Retinal pigment epithelial cell (primary cell): Measurements from ENCODE around the gene CSH2.

Experiments
- DNase-seq: peaks from one replicate; pipeline ENCODE4 v3.0.0-alpha.2; 2010; ENCODE audit warnings: low read depth
- H3K4me3 ChIP-seq: 2 replicates; pipeline ENCODE4 v1.5.1; 2011; ENCODE audit warnings: mild to moderate bottlenecking, low read length, control low read depth, moderate library complexity
- TF ChIP-seq, protein P1 (sequence below): conservative IDR thresholded peaks from 2 replicates; pipeline ENCODE4 v1.5.1; 2011; ENCODE audit warnings: low read depth, low read length, control low read depth, inconsistent platforms

CSH2 gene

DNA sequence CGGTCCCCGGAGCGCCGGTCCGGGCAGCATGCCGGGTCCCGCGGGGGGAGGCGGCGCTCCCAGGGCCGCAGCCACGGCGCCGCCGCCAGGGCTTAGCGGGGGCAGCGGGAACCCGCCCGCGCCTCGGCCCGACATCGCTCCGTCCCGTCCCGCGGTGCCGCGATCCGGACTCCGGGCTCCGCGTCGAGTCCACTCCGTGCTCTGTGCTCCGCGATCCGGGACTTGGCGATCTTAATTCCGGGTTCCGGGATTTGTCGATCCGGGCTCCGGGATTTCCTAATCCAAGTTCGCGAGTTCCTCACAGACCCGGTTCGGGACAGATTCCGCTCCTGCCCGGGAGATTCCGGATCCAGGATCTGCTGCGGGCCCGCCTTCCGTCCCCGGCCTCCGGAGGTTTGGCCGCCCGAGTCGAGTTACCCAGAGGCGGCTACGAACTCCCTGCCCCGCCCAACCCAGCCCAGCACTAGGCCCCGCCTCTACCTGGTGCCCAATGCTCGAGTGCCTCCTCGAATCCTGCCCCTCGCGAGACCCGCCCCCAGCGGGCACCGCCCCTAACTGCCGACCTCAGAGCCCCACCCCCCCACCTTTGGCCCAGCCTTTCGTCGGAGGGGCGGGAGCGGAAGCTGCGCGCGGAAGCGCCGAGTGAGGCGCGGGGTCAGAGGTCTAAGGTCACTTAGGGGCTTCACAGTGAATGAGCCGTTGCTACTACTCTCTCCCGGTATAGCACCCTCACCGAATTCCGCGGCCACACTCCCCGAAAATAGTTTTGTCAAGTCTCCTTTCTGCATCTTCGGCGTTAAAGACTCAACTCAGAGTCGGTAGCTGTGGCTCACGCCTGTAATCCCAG lies 30.7 kb downstream of the CSH2 start, which contains the start of gene SMARCD2:
Gene SMARCD2, minus strand, starts transcription at position 146 of the 847 bp plus-strand sequence. Its CDS starts 11 bp downstream, at position 135.
- peak; percentile 97 for DNase-seq
- TF ChIP-seq, protein P1, sequence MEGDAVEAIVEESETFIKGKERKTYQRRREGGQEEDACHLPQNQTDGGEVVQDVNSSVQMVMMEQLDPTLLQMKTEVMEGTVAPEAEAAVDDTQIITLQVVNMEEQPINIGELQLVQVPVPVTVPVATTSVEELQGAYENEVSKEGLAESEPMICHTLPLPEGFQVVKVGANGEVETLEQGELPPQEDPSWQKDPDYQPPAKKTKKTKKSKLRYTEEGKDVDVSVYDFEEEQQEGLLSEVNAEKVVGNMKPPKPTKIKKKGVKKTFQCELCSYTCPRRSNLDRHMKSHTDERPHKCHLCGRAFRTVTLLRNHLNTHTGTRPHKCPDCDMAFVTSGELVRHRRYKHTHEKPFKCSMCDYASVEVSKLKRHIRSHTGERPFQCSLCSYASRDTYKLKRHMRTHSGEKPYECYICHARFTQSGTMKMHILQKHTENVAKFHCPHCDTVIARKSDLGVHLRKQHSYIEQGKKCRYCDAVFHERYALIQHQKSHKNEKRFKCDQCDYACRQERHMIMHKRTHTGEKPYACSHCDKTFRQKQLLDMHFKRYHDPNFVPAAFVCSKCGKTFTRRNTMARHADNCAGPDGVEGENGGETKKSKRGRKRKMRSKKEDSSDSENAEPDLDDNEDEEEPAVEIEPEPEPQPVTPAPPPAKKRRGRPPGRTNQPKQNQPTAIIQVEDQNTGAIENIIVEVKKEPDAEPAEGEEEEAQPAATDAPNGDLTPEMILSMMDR, result no peak
- H3K4me3 ChIP-seq, result peak within 1 kb of the TSS; percentile 88

DNA sequence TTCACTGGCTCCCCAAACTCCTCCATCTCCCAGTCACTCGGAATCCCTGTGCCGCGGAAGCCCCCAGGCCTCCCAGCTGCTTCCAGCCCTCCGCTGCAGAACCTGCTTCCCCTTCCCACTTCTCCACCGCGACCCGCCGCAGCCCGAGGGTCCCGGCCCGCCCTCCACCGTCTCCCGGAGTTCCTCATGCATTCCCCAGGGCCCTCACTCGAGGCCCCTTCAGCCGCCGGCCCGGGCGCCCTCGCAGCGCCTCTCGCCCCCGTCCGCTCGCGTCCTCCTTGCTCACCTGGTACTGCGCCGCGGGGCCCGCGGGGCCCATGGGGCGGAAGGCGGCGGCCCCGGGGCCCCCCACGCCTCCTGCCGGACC lies 31.3 kb downstream of the CSH2 start:
- TF ChIP-seq, protein P1, result no peak
- DNase-seq, result no peak

DNA sequence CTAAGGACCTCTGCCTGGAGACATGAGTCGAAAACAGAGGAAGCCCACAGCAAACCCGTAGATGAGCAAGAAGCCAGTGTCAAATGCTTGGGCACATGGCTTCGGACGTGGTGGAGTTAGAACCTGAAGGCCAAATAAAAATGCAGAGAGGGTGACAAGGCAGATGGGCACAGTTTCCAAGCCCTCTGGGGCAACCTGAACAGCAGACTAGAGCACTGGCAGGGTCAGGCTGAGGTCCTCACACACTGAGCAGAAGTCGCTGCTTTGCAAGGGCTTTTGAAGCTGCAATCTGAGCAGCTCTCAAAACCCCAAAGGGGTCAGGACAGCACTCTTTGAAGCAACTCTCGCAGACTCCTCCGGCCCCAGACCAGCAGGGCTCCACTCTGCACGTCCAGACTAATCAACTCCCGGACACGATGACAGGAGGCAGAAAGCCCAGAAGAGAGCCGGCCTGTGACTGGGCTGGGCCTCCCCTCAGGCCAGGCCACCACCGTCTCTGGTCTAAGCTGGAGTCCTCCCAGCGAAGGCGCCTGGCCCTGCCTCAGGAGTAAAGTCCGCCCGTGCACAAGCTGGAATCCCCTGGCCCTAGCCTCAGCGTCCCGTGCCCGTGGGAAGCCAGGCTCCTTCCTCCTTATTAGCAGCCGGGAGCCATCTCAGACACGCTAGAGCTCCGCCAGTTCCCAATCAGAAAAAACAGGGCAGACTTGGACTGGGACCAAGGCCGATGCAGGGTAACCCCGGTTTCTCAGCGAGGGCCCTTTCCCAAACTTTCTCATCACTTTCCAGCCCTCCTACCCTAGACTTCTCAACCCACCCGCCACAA lies 31.9 kb downstream of the CSH2 start:
- TF ChIP-seq, protein P1, result no peak
- no peak for DNase-seq
- H3K4me3 ChIP-seq, result peak overlapping the region; percentile 88

More for the DNA sequence above, 31.3 kb downstream of the CSH2 start:
- peak overlapping the region; percentile 88 for H3K4me3 ChIP-seq

DNA sequence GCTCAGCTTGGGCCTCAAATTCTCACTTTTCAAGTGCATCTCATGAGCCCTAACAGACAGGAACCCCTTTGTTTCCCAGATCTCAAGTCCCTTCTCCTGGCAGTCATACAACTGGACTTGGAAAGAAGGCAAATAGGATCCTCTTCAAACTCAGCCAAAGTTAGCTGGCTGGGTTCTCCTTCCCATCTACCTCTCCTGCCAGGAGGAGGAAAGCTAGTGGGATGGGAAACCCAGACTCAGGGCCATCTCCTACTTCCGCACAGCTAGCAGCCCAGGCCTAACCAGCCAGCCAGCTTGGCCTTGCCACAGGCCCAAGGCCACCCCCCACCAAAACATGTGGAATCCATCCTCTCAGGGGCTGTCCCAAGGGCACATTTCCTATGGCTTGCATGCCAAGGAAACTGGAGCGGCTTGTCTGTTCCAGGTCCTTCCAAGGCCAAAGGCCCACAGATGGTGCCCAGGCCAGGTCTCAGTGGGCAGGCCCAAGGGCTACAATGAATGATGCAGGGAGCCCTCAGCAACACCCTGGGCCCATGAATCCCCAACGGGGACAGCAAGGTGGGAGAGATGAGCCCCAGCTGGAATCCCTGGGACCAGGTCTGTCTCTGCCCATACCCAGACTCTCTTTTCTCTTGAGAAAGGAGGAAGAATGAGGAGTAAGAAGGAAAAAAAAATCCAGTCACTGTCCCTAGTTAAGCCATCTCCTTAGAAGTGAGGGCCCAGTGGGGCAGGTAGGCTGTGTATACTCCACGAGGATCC lies 32.7 kb downstream of the CSH2 start:
- peak overlapping the region; percentile 88 for H3K4me3 ChIP-seq
- TF ChIP-seq, protein P1, result no peak
- DNase-seq, result no peak

DNA sequence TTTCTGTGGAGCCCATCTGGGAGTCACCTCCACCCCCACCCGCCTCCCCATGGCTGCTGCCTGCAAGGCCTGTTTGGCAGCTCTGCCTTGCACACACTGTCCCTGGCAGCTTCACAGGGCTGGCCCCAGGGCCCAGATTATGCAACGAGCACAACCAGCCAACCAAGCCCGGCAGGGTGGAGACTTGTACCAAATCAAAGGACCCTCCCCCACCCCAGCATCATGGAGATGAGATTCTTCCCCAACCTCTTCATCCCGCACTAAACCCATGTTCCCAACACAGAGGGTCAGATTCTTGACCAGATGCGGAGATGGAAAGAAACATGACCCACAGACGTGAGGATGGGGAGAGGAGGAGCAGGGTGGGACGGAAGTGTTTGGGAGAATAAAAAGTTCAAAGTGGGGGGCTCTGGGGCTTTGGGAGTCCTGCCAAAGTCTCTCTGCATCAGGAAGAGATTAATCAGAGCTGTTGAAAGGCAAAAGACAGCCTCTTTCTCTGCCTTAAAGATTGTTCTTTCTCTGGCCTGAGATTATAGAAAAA lies 34.8 kb downstream of the CSH2 start:
- DNase-seq, result peak; percentile 35
- no peak overlapping the region for H3K4me3 ChIP-seq
- TF ChIP-seq, protein P1, result no peak

DNA sequence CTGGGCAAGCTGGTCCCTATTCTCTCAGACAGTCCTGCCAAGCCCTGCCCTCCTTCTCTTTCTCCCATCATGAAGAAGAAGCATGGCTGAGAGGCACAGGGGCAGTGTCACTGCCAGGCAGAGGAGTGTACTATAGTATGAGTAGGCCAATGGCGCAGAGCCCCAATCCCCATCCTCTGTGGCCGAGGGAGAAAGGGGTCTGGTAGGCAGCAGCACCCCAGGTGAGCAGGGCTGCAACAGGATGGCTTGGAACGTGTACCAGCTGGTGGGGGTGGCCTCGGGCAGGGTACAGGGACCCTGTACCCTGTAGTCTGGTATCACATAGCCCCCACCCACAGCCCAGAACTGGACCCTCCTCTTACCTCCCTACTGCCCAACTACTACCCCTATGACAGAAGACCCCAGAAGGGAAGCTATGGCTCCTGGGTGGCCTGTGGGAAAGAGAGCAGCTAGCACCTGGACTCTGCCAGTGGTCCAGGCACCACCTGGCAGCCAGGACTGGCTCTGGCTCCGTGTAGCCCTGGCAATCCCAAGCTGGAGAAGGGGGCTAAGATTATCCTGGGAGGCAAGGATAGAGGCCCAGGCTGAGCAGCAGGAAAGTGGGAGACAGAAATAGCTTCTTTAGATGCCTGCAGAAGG lies 35.4 kb downstream of the CSH2 start:
- TF ChIP-seq, protein P1, result no peak
- no peak for DNase-seq
- no peak overlapping the region for H3K4me3 ChIP-seq
